ENCODE measurements around the gene TRPM1. TPM values are rescaled to one million over a fixed set of nuclear protein-coding genes. Genes with fewer than 3 reads are reported as not detected.

TRPM1 gene
- total RNA-seq: 1 to 10 TPM in 1 of 4 donors, under 1 TPM in 1, not detected in 2; 0.19 to 1.8 TPM

- DNase-seq (ENCODE audit: low spot score): no peak
- no peak for TF ChIP-seq CTCF (IDR thresholded peaks at IDR 0.05)
- ATAC-seq (ENCODE audit: low FRiP score): no peak
Measured at GRCh38 chr15:31101262-31102038, at the start of gene TRPM1. TRPM1 (minus strand) TSS chr15:31101725; CDS start chr15:31081355, 20,370 bp downstream.

- TF ChIP-seq CTCF (IDR thresholded peaks at IDR 0.05): no peak
- ATAC-seq (ENCODE audit: low FRiP score) (no peak), DNase-seq (ENCODE audit: low spot score) (no peak)
Measured at GRCh38 chr15:31150732-31151231, 49.3 kb upstream of the TRPM1 start.

GRCh38 chr15:31149987-31150386, 48.5 kb upstream of the TRPM1 start:
- no peak for TF ChIP-seq CTCF (IDR thresholded peaks at IDR 0.05)
- no peak for ATAC-seq (ENCODE audit: low FRiP score)
- DNase-seq (ENCODE audit: low spot score): no peak

GRCh38 chr15:31149088-31149505, 47.6 kb upstream of the TRPM1 start:
- no peak for TF ChIP-seq CTCF (IDR thresholded peaks at IDR 0.05)
- no peak for ATAC-seq (ENCODE audit: low FRiP score)
- no peak for DNase-seq (ENCODE audit: low spot score)

GRCh38 chr15:31148297-31149087, 47.0 kb upstream of the TRPM1 start:
- DNase-seq (ENCODE audit: low spot score) (no peak), ATAC-seq (ENCODE audit: low FRiP score) (no peak)
- TF ChIP-seq CTCF (IDR thresholded peaks at IDR 0.05): no peak

- no peak for TF ChIP-seq CTCF (IDR thresholded peaks at IDR 0.05)
- no peak for ATAC-seq (ENCODE audit: low FRiP score)
Measured at GRCh38 chr15:31147944-31148296, 46.4 kb upstream of the TRPM1 start.

More at GRCh38 chr15:31147944-31148296, 46.4 kb upstream of the TRPM1 start:
- no peak for DNase-seq (ENCODE audit: low spot score)
